Stimulated activated CD4-positive, alpha-beta T cell treated with anti-CD3 and anti-CD28 coated beads, Interleukin-1b, Interleukin-23, amount 100 ng/mL, for 24 hours (primary cell): ENCODE data around the gene SRRM2.
A peak's percentile ranks its signal among the peaks of the same experiment; 100 is the strongest.

Experiments used
- DNase-seq, 4 experiments: peaks; one replicate each; pipeline ENCODE4 v3.0.0-alpha.2; 2020; ENCODE audit warnings: low read depth in 4 of 4, low spot score in 1 of 4

SRRM2 gene

DNA sequence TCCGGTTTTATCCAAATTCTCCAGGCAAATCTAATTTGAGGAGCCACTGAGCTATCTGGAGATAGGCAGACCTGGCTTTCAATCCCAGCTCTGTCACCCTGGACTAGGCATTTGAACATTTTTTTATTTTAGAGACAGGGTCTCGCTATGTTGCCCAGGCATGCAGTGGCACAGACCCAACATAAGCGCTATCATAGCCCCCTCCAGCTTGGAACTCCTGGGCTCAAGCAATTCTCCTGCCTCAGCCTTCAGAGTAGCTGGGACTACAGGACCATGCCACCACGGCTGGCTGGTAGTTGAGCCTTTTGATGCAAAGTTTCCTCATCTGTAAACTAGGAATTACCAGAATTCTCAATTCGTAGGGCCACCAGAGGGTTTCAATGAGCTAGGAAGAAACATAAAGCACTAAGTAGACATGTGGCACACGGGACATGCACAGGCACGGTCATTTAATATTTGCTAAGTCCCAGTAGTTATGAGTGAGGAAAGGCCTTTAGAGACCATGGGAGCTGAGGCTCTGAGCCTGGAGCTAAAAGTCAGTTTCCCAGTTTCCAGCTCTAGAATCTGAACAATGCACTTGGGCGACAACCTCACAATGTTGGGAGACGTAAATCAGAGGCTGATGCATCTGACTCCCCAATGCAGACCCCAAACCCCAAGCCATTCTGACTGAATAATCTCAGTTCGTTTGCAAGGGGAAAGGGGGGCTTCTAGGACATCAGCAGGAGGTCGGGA is 23.5 kb downstream of the SRRM2 start:
- DNase-seq, result no peak

GRCh38 chr16:2776500-2777139 is 24.2 kb downstream of the SRRM2 start:
- DNase-seq, result peak in 1 of 4 experiments; percentile 22

- peak; percentile 74 to 83 (median 80) for DNase-seq
Observed at GRCh38 chr16:2777231-2777902, 24.9 kb downstream of the SRRM2 start, which contains the start of gene ELOB. TSS of gene ELOB (minus strand) at chr16:2777280. CDS start at chr16:2777239, 41 bp downstream.

GRCh38 chr16:2777903-2778629 is 25.6 kb downstream of the SRRM2 start:
- DNase-seq, result no peak

- no peak for DNase-seq
Observed at GRCh38 chr16:2778630-2778958, 26.2 kb downstream of the SRRM2 start.

DNA sequence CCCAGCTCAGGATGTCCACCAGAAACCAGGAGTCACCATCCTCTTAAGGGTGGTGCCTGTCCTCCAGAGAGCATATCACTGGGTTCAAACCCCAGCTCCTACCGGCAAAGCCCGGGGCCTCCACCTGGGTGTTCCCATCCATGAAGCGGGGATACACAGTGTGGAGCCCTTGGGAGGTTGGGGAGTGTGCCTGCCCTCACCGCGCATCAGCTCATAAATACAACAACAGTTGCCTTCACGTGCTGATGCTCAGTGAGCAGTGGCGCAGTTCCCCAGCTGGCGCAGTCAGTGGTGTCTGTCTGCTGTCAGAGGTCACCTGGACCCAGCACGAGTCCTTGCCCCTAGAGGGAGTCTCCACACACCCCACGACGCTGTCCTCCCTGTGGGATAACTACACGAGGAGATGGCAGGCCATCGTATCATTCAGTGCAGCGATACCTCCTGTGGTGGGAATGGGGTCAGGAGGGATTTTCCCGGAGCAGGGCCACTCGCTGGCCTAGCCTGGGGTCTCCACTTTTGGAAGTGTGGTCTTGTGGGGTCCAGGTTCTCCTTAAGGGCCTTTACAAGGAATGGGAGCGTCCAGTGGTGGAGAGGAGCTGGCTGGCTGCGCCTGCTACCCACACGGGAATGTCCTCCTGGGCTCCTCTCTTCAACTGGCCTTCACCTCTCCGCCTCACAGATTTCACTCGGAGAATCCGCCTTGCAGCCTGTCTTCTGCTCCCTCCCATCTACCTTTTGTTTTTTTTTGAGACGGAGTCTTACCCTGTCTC is 26.9 kb downstream of the SRRM2 start:
- no peak for DNase-seq

- no peak for DNase-seq
Observed at GRCh38 chr16:2779978-2780898, 27.8 kb downstream of the SRRM2 start.

DNA sequence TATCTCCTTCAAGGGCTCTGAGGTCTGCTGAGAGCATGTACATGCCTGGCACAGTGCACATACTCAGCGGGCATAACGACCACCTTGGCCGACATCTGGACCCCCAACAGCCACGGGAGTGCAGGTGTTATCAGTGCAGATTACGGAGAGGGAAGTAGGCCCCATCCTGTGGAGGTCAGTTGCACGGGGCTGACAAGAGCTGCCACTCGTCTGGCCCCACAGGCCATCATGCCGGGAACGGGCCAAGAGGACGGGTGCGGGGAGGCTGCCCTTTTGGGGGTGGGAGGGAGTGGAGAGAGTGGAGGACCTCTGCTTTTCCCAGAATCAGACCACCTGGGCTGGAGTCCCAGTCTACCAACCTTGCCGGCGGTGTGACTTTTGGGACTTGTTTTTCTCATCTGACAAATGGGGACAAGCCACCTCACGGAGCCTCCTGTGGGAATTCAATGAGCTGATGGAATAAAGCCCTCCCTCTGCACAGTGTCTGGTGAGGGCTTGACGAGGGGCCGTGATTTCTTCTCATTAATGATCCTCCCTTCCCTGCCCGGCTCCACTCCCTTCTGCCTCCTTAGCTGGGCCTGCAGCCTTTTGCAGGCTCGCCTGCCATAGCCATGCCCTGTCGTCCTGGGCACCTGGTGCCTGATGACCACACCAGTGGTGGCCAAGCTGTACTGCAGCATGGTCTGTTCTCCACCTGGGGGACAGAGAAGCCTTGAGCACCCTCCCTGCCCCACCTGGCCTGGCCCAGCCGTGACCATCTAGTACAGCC is 30.3 kb downstream of the SRRM2 start:
- no peak for DNase-seq

DNA sequence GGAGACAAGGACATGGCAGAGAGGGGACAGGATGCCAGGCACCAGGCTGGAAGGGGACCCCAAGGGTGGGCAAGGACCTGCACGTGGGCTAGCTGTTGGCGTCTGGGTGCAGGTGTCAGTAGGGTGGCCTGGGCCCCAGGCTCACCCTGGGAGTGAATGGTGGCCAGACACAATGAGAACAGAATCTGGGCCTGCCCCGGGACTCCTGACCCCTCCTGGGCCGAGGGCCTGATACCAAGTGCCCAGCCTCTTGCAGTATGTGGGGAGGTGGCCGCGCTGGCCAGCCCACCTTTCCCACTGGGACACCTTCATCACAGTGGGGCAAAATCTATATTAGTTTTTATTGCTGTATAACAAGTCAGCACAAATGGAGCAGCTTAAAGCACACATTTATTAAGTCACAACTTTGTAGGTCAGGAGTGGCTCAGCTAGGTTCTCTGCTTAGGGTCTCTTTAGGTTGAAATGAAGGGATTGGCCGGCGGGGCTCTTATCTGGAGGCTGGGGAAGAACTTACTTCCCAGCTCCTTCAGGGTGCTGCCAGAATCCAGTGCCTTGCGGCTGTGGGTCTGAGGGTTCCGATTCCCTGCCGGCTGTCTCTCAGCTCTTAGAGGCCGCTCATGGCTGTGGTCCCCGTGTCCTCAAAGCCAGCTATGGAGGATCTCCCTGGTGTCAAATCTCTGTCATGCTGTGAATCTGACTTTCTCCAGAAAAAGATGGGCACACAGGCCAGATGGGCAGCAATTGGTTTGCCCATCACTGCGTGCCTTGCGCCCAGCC is 31.3 kb downstream of the SRRM2 start:
- no peak for DNase-seq

DNA sequence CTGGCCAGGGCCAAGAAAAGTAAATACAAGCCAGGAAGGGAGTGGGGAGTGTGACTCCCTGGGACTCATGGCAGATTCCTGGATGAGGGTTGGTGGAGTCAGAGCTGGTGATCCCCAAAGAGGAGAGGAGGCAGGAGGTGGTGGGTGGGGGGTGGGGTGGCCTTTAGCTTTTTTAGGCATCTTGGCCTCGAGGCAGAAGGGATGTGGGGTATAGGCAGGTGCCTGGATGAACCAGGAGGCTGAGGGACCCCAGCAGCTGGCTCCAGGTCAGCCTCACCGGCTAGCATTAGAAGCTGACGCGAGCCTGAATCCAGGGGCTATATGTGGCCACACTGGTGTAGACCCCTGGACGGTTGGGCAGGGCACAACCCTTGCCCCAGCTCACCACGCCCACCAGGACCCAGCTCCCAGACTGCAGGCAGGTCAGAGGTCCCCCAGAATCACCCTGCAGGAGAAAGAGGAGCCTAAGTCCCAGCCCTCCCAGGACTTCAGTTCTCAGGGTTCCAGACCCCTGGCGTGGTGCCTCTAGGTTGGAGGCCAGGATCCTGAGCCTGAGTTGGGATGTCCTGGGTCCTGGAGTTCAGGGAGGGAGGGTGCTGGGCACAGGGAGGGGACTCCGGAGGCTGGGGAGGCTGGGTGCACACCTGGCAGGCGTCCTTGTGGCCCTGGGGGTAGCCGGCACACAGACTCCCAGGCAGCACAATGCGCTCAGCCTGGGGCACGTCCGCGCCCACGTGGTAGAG is 32.1 kb downstream of the SRRM2 start:
- no peak for DNase-seq

DNA sequence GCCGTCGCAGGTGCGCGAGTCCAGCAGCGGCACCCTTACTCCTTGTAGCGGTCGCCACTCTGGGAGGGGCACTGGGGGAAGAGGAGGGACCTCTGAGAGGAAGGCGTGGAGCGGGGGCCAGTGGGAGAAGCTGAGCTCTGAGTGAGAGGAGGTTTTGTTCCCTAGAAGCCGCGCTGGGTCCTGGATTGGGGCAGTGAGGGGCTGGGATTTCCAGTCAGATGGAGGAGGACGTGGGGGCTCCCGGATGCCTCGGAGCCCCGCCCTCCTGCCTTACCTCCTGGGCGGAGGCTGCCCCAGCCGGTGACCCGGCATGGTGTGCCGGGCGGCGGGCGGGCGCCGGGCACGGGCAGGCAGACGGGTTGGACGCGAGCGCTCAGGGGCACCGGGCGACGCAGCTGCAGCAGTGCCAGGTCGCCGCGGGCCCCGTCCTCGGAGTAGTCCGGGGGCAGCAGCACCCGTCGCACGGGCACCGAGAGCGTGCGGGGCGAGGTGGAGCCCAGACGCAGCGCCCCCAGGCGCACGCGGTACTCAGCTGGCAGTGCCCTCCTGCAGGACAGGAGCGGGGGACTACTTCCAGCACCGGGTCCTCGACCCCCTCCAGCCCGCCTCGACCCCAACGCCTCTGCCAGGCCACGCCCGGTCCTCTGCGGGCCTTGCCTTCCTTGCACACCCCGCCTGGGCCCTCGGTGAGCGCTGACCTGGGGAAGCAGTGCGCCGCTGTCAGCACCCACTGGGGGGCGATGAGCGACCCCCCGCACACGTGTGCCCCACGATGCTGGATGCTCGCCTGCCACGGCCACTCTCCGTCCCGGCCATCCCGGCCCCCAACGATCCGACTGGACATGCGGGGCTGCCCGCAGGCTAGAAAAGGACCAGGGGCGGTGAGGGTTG is 32.9 kb downstream of the SRRM2 start:
- DNase-seq, result peak in 1 of 4 experiments; percentile 40

DNA sequence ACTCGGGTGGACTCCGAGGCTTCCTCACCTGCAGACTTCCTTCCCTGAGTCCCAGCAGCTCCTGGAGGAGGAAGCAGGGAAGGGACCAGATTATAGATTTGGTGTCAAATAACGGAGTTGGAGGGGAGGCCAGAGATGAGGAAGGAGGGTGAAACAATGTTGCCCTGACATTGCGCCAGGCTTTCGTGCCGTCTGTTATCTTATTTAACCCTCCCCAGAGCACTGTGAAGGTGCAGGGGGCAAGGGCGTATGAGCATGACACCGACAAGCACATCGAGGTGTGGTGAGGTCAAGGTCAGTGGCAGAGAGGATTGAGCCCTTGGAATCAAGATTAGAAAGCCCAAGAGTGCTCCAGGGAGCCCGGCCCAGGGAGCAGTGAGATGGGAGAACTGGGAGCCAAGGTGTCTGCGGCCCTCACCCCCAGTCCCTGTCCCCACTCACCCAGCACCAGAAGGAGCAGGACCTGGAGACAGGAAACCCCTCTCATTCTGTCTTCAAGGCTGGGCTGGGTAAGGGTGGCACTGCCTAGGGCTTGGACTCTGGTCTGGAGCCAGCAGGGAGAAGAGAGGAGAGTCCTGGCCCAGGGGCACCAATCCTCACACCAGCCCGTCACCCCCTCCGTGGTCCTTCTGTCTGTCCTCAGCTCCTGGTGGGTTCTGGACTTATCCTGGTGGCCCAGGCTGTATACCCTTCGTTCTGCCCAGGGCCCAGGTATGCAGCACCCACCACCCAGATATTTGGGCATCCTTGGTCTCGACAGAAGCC is 33.8 kb downstream of the SRRM2 start:
- no peak for DNase-seq

DNA sequence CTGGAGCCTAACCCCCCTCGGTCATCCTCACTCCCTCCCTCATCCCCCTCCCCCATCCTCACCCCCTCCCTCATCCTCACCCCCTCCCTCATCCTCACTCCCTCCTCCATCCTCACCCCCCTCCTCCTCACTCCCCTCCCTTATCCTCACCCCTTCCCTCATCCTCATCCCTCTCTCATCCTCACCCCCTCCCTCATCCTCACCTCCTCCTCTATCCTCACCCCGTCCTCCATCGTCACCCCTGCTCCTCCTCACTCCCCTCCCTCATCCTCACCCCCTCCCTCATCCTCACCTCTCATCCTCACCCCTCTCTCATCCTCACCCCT is 34.4 kb downstream of the SRRM2 start:
- DNase-seq, result no peak

GRCh38 chr16:2787406-2787805 is 35.0 kb downstream of the SRRM2 start, which contains the start of gene PRSS33:
TSS of gene PRSS33 (minus strand) at chr16:2787560. CDS start at chr16:2786547, 1,013 bp downstream.
- no peak for DNase-seq

DNA sequence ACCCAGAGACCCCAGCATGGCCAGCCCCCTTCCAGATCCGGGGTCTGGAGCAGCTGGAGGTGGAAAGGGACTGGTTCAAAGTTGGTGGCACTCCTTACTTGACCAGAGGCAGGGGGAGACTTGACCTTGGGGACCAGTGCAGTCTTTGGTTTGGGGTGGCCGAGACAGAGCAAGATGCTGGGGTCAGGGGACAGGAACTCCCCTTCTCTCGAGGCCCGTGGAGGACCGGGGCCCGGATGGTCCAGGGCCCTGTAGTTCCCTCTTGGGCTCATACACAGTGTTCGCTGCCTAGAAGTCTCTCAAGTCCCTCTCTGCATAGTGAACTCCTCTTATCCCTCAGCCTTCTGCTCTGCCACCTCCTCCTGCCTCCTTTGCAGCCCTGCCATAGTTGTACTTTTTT is 35.5 kb downstream of the SRRM2 start:
- DNase-seq, result no peak

DNA sequence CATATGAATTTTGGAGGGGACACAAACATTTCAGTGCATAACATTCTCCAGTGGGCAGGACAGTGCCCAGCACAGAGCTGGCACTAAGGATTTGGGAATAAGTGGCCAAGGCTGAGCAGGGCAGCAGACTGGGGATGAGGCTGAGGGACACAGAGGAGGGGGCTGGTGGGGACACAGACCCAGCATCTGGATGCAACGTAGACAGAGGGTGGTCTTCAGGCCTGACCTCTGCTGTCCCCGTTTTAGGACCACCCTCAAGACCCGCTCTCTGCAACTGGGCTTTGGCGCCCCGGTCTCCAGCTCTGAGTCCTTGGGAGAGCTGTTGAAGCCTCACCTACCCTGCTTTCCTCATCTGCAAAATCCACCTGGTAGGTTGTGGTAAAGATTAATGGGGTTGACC is 38.2 kb downstream of the SRRM2 start:
- DNase-seq, result no peak
